ENCODE results near the gene CCDC60.

CCDC60 gene

DNA sequence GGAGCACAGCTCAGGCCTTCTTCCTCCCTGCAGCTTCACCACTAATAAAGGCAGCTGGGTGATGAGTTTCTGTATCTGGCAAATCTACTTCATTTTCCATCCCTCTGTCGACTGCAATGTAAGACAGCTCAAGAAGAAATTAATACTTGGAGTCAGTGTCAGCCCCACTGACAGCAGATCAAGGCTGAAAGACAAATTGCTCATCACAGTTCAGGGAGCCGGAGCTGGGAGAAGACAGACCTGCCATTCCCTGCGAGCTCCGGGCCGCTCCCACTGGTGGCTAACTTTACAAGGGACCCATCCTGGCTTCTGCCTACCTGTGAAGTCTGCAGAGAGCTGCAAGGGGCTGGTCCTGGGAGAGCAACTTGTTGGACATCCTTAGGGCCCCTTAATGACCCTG lies 49.8 kb downstream of the CCDC60 start:
- H3K36me3 ChIP-seq (ENCODE audit: control insufficient read depth, insufficient read depth, low read length), result no peaks in the 10 kb centered on the region
- TF ChIP-seq, protein P1, sequence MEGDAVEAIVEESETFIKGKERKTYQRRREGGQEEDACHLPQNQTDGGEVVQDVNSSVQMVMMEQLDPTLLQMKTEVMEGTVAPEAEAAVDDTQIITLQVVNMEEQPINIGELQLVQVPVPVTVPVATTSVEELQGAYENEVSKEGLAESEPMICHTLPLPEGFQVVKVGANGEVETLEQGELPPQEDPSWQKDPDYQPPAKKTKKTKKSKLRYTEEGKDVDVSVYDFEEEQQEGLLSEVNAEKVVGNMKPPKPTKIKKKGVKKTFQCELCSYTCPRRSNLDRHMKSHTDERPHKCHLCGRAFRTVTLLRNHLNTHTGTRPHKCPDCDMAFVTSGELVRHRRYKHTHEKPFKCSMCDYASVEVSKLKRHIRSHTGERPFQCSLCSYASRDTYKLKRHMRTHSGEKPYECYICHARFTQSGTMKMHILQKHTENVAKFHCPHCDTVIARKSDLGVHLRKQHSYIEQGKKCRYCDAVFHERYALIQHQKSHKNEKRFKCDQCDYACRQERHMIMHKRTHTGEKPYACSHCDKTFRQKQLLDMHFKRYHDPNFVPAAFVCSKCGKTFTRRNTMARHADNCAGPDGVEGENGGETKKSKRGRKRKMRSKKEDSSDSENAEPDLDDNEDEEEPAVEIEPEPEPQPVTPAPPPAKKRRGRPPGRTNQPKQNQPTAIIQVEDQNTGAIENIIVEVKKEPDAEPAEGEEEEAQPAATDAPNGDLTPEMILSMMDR (IDR thresholded peaks at IDR 0.05; ENCODE audit: insufficient read depth, low read length, poor library complexity, severe bottlenecking), result no peak
- no peak overlapping the region for H3K4me3 ChIP-seq (replicated peaks; ENCODE audit: low read depth, low read length)
- H3K27me3 ChIP-seq (replicated peaks; ENCODE audit: control insufficient read depth, insufficient read depth, low read length), result no peaks in the 10 kb centered on the region; the same call in 1 of the 2 replicates
- DNase-seq (ENCODE audit: extremely low read depth, insufficient read length), result no peak

DNA sequence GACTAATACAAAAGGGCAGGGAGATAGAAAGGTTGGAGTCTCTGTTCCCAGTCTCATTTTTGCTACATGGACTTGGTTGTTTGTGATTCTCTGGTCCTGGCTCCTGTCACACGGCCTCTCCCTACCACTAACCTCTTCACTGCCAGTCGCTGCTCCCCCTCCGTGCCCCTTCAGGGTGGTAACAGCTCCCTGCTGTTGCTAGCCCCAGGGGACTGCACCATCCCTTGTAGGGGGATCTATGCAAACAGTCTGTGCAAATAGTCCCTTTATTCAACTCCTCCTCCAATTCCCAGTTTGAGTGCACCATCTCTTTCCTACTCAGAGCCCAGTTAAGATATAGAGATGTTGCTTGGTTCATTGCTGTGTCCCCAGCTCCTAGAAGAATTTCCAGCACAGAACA lies 51.1 kb downstream of the CCDC60 start:
- no peak for DNase-seq (ENCODE audit: extremely low read depth, insufficient read length)
- Histone ChIP-seq H3K27me3 (replicated peaks; ENCODE audit: control insufficient read depth, insufficient read depth, low read length) (no peaks in the 10 kb centered on the region; the same call in 1 of the 2 replicates), H3K4me3 (replicated peaks; ENCODE audit: low read depth, low read length) (no peak overlapping the region), H3K36me3 (ENCODE audit: control insufficient read depth, insufficient read depth, low read length) (no peaks in the 10 kb centered on the region)
- TF ChIP-seq, protein P1 (IDR thresholded peaks at IDR 0.05; ENCODE audit: insufficient read depth, low read length, poor library complexity, severe bottlenecking), result no peak

DNA sequence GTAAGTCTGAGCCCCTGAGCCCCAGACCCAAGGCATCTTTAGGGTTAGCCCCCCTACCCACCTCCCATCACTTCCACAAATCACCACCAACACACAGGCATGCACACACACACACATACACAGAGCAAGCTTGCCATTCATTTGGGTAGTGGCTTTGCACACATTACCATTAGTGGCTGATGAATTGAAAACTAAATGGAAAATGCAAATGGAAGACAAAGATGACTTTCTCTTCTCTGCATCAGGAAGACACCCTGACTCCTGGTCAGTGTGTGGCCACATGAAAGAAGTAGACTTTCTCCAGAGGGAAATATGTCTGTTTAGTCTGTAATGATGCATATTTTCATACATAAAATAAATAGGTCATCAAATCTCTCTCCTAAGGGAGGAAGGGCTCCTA lies 55.2 kb downstream of the CCDC60 start:
- TF ChIP-seq, protein P1 (IDR thresholded peaks at IDR 0.05; ENCODE audit: insufficient read depth, low read length, poor library complexity, severe bottlenecking), result no peak
- Histone ChIP-seq H3K4me3 (replicated peaks; ENCODE audit: low read depth, low read length) (no peak overlapping the region), H3K36me3 (ENCODE audit: control insufficient read depth, insufficient read depth, low read length) (no peaks in the 10 kb centered on the region), H3K27me3 (replicated peaks; ENCODE audit: control insufficient read depth, insufficient read depth, low read length) (no peaks in the 10 kb centered on the region; the same call in 1 of the 2 replicates)
- no peak for DNase-seq (ENCODE audit: extremely low read depth, insufficient read length)

DNA sequence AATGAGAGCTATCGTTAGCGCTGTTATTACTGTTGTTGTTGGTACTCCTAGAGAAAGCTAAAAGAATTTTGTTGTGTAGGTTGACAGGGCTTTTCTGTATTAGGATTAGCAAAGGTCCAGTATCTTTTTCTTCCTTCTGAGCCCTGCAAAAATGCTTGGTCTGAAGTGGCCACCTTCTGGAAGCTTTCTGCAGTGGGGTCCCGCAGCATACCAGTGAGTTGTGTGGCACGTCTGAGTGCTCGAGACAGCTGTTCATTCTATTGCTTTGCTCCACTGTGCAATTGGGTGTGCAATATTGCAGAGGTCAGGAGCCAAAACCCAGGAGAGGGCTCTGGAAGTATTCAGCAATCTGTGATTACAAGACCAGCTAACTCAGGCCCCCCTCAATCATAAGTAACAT lies 57.1 kb downstream of the CCDC60 start:
- Histone ChIP-seq H3K36me3 (ENCODE audit: control insufficient read depth, insufficient read depth, low read length) (no peaks in the 10 kb centered on the region), H3K4me3 (replicated peaks; ENCODE audit: low read depth, low read length) (no peak overlapping the region), H3K27me3 (replicated peaks; ENCODE audit: control insufficient read depth, insufficient read depth, low read length) (no peaks in the 10 kb centered on the region; the same call in 1 of the 2 replicates)
- TF ChIP-seq, protein P1 (IDR thresholded peaks at IDR 0.05; ENCODE audit: insufficient read depth, low read length, poor library complexity, severe bottlenecking), result no peak
- no peak for DNase-seq (ENCODE audit: extremely low read depth, insufficient read length)

DNA sequence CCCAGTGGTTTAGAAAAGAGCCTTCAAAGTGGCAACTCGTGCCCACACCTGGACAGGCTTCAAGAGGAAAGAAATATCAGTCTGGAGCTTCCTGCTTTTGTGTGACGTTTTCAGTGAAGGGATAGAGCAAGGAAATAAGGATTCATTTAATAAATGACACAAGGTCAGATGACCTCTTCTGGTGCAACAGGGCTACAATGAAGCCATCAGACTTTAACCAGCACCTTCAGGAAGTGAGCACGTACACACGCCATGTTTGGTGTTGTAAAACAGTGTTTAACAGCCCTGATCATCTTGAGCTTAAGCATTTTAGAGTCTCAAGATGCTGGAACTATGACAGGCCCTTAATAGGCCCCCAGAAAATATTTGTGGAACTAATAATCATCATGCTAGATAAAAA lies 59.1 kb downstream of the CCDC60 start:
- no peak for DNase-seq (ENCODE audit: extremely low read depth, insufficient read length)
- no peaks in the 10 kb centered on the region for H3K27me3 ChIP-seq (replicated peaks; ENCODE audit: control insufficient read depth, insufficient read depth, low read length)
- no peaks in the 10 kb centered on the region for H3K36me3 ChIP-seq (ENCODE audit: control insufficient read depth, insufficient read depth, low read length)
- TF ChIP-seq, protein P1 (IDR thresholded peaks at IDR 0.05; ENCODE audit: insufficient read depth, low read length, poor library complexity, severe bottlenecking), result no peak
- no peak overlapping the region for H3K4me3 ChIP-seq (replicated peaks; ENCODE audit: low read depth, low read length)

DNA sequence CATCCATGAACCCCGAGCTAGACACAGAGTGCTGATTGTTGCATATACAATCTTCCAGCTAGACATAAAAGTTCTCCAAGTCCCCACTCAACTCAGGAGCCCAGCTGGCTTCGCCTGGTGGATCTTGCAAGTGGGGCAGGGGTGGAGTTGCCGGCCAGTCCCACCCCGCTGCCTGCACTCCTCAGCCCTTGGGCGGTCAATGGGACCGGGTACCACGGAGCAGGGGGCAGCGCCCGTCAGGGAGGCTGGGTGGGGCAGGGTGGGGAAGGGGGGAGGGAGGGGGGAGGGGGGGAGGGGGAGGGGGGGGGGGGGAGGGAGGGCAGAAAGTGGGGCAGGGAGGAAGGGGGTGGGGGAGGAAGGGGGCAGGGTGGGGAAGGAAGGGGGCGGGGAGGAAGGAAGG lies 63.0 kb downstream of the CCDC60 start:
- TF ChIP-seq, protein P1 (IDR thresholded peaks at IDR 0.05; ENCODE audit: insufficient read depth, low read length, poor library complexity, severe bottlenecking), result no peak
- Histone ChIP-seq H3K27me3 (replicated peaks; ENCODE audit: control insufficient read depth, insufficient read depth, low read length) (no peaks in the 10 kb centered on the region), H3K4me3 (replicated peaks; ENCODE audit: low read depth, low read length) (no peak overlapping the region), H3K36me3 (ENCODE audit: control insufficient read depth, insufficient read depth, low read length) (no peaks in the 10 kb centered on the region)
- peak; percentile 11 for DNase-seq (ENCODE audit: extremely low read depth, insufficient read length)
